Activated T-helper 1 cell treated with Interleukin-2 at 50 U/mL for 16 hours (primary cell): ENCODE measurements around the gene CPNE8.

Source experiments
- DNase-seq: peaks from one replicate; pipeline ENCODE4 v3.0.0-alpha.2; 2020; ENCODE audit warnings: low read depth

The CPNE8 gene

GRCh38 chr12:38905480-38906351, at the start of gene CPNE8:
TSS of gene CPNE8 (minus strand) at chr12:38905591. CDS start at chr12:38905534, 57 bp downstream.
- DNase-seq = peak; percentile 9

GRCh38 chr12:38954238-38954873, 49.0 kb upstream of the CPNE8 start:
- no peak for DNase-seq

DNA sequence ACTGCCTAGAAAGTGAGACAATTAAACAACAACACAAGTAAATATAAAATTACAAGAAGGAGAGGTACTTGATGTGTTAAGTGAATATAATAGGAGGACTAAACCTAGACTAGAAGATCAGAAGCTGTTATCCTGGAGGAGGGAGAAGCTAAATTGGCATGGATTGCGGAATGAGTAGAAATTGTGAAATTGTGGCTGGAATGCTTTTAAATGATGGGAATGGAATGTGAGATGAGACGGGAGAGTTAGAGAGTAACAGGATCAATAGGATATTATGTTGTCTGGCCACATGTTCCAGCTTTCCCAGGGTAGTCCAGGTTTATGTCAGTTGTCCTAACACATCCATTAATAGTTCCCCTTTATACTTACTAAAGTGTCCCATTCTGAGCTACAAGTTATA, 44.0 kb upstream of the CPNE8 start:
- no peak for DNase-seq

GRCh38 chr12:38934686-38935085, 29.3 kb upstream of the CPNE8 start:
- no peak for DNase-seq

DNA sequence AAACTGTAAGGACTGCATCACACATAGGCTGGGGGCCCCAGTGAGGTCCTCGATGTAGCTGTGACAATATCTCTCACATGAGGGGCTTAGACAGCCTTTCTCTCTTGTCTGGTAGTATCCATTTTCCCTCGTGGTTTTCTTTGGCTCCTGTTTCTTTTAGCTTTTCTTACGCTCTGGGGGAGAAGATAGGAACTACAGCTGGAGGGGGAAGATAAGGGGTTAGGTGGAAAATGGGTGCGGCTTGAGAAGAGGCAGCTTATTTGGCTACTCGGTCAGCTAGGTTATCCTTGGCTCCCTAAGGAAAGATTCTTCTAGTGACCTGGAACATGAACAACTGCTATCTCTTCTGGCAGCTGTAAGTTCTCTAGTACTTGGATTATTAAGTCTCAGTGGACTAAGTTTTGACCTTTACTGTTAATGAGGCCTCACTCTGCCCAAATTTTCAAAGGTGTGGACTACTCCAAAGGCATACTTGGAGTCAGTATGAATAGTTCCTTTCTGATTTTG, 28.7 kb upstream of the CPNE8 start:
- no peak for DNase-seq

DNA sequence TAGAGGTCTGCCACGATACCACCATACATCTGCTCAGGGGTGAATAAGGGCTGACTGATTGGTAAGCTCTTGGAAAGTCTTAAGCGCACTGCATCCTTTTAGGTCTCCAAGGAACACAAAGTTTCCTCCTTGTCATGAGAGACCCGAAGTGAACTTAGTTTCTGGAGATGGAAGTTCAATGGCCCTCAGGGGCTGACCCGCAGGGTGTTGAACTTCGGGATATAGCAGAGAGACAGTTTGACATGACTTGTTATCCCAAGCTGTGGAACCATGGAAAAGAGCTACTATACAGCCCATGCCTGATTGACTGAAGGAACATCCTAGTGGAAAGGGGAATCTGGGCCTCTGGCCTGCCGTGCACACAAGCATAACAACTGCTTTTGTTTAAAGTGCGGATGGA, 26.9 kb upstream of the CPNE8 start:
- no peak for DNase-seq

DNA sequence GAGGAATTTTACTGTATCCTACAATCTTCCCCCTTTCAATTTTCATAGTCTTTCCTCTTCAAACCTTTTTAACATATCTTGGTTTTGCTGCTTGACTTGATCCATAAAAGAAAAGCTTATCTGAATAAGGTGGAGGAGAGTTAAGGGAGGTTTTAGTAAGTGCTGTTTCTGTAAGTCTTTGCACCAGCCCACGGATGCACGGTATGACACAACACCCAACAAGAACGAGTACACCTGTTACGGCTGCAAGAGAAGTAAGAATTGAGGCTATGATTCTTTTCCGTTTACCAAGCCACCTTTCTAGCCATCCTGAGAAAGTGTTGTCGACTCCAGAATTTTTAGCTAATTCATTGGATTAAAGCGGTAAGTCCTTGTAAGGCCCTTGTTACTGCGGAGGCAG, 26.1 kb upstream of the CPNE8 start:
- no peak for DNase-seq

GRCh38 chr12:38930990-38931389, 25.6 kb upstream of the CPNE8 start:
- no peak for DNase-seq

GRCh38 chr12:38926501-38926900, 21.1 kb upstream of the CPNE8 start:
- DNase-seq = no peak

- no peak for DNase-seq
These were observed 15.8 kb upstream of the CPNE8 start for GRCh38 chr12:38921025-38921677.

DNA sequence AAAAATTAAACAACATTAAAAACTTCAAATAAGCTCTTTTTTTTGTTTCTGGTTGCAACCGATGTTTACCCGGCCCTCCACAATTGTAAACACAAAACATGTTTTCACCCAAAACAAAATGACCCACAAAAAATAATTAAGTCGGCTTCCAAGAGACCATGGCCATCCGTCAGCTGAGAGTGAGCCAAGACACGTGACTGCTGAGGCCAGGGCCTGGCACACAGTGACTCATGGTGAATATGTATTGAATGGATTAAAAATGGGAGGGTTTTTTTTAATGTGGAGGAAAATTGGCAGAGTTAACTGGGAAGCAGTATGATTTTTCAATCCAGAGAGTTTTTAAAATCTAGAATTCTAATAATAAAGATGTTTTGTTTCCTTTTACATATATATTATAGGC, 13.8 kb upstream of the CPNE8 start:
- no peak for DNase-seq

- DNase-seq = no peak
These were observed 10.2 kb upstream of the CPNE8 start for GRCh38 chr12:38915429-38916182.

- DNase-seq = no peak
These were observed 6.7 kb upstream of the CPNE8 start for GRCh38 chr12:38912116-38912515.

DNA sequence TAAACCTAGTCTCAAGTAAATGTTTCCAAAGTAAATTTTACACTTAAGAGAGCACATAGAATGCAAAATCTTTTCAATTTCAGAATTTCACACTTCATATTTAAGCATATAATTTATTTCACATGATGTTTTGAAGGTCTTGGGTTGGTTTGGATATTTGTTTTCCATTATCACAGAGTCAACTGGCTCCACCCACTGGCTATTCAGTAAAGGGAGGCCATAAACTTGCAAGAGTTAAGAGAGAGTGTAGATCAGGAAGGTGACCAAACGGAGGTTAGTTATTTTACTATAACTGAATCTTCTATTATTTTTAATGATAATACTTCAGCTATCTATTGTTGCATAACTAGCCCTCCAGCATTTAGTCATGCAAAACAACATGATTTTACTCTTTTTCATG, 6.2 kb upstream of the CPNE8 start:
- no peak for DNase-seq

- DNase-seq = no peak
These were observed 2.0 kb upstream of the CPNE8 start for GRCh38 chr12:38907201-38907923.

GRCh38 chr12:38906482-38907200, 1.2 kb upstream of the CPNE8 start:
- peak; percentile 36 for DNase-seq

DNA sequence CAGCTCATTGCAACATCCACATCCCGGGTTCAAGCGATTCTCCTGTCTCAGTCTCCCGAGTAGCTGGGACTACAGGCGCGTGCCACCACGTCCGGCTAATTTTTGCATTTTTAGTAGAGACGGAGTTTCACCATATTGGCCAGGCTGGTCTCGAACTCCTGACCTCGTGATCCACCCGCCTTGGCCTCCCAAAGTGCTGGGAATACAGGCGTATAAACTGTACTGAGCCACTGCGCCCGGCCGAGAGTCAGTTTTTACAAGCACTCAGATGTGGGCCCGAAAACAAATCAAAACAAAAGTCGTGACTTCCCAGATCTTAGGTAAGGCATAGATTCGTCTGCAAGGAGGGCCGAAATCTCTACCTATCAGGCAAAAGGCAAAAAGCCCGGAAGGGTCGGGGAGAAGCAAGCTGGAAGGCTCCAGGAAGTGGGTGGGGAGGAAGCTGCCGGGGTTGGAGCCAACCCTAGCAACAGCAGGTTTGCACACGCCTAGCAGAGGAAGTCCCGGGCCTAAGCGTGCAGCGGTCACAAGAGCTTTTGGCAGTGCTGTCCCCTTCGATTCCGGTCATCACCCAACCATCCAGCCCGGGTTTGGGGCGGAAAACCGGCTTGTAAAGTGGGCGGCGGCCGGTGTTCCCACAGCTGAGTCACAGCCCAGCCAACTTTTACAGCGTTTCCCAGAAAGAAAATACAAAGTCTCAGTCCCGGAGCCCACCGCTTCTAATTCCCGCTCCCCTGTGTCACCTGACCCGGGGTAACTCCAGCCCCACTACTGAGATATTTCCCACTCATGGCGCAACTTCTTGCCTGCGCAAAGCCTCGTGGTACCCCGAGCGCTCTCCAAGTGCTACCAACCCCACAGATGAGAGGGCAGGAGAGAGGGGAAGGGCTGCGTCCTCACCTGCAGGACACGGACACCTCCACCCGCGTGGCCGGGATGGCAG, 583 bp downstream of the CPNE8 start:
- DNase-seq = peak; percentile 14

DNA sequence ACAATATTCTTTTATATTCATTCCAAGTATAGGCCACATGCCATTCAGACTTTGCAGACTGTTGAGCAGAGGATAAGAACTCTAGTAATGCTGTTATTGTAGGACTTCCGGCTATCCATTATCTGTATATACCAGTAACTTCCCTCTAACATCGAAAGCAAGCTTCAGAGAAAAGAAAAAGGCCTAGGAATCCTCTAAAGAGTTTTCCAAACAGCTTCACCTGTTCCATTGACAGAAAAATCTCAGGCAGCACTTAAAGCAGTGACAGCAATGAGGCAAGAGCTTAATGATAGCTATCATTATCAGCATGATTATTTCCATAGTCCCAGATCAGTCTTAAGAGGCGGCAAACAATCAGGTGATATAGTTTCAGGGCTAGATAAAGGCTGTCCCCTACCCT, 1.8 kb downstream of the CPNE8 start:
- DNase-seq = no peak

DNA sequence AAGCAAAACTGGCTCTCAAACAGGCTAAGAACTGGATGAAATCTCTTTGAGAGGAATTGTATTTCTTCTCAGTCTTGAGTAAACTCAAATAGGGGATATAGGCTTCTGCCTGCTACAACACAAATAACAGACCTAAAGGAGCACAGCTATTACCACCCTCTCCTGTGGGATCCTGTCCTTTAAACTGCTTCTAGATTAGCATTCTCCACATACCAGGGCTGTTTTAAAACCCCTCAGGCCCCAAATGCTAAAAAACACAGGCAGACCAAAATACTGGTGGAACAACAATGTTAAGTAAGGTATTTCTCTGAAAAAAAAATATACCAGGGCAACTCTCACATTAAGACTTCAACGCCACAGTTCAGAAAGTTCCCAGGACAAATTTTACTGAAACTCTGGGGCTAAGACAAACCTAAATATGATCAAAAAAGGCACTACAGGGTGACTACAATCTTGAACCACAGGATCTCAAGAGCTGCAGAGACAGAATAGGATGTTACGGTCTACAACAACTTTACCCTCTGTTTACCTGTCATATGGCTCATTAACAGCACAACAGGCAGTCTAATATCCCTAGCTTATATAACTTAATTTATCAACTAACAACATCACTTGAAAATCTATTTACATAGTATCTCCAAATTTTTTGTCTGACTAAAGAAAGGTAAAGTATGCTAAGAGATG, 7.2 kb downstream of the CPNE8 start:
- no peak for DNase-seq
